Keratinocyte (primary cell): Measurements from ENCODE around the gene STK11. TPM values are rescaled to one million over a fixed set of nuclear protein-coding genes. Genes with fewer than 3 reads are reported as not detected.
A peak's percentile ranks its signal among the peaks of the same experiment; 100 is the strongest.

Source experiments
- DNase-seq: peaks from one replicate; pipeline ENCODE4 v3.0.0-alpha.2; 2011; ENCODE audit warnings: low read depth, missing footprints, low spot score
- FAIRE-seq: peaks from 2 replicates; lab custom pipeline; 2011; peaks lifted over from hg19 to GRCh38; lab: Jason Lieb, UNC
- H2AFZ ChIP-seq: 2 replicates; pipeline ENCODE4 v1.6.0; 2012; ENCODE audit warnings: low read length, control low read depth, inconsistent platforms; ENCODE audit not compliant: control insufficient read depth
- H3K27ac ChIP-seq: 2 replicates; pipeline ENCODE4 v1.5.1; 2011; ENCODE audit warnings: low read length; ENCODE audit not compliant: control insufficient read depth, insufficient read depth
- H3K27me3 ChIP-seq: 3 replicates; pipeline ENCODE4 v1.6.0; 2011; ENCODE audit warnings: low read length; ENCODE audit not compliant: control insufficient read depth, insufficient read depth; ENCODE audit errors: extremely low read depth
- H3K36me3 ChIP-seq, 2 experiments: 2 replicates in 1 of 2; 3 replicates in 1 of 2; pipeline ENCODE4 v1.5.1; 2011; ENCODE audit warnings: low read length in 2 of 2, mild to moderate bottlenecking in 1 of 2; ENCODE audit not compliant: control insufficient read depth in 2 of 2, insufficient read depth in 2 of 2; ENCODE audit errors: extremely low read depth in 1 of 2
- H3K4me1 ChIP-seq: 3 replicates; pipeline ENCODE4 v1.5.1; 2011; ENCODE audit warnings: low read length; ENCODE audit not compliant: control insufficient read depth, insufficient read depth; ENCODE audit errors: extremely low read depth
- H3K4me2 ChIP-seq: 3 replicates; pipeline ENCODE4 v1.6.0; 2011; ENCODE audit warnings: low read depth, low read length; ENCODE audit not compliant: control insufficient read depth, insufficient read depth; ENCODE audit errors: extremely low read depth
- H3K4me3 ChIP-seq, 3 experiments: fragments of 200-600 bp in 1 of 3; sonication (generic) in 1 of 3; 2 replicates in 2 of 3; 3 replicates in 1 of 3; pipeline ENCODE4 v1.5.1; 2011 to 2016; ENCODE audit warnings: low read length in 3 of 3, mild to moderate bottlenecking in 3 of 3, control low read depth in 2 of 3, inconsistent platforms in 1 of 3, low read depth in 1 of 3, mixed read lengths in 1 of 3, mixed run types in 1 of 3, moderate library complexity in 1 of 3; ENCODE audit not compliant: control insufficient read depth in 2 of 3, insufficient read depth in 2 of 3; ENCODE audit errors: extremely low read depth in 1 of 3
- H3K79me2 ChIP-seq: 2 replicates; pipeline ENCODE4 v1.6.0; 2012; ENCODE audit warnings: low read length; ENCODE audit not compliant: control insufficient read depth, insufficient read depth
- H3K9ac ChIP-seq: 3 replicates; pipeline ENCODE4 v1.6.0; 2011; ENCODE audit warnings: low read length; ENCODE audit not compliant: control insufficient read depth, insufficient read depth; ENCODE audit errors: extremely low read depth
- H3K9me1 ChIP-seq: 3 replicates; pipeline ENCODE4 v1.6.0; 2011; ENCODE audit warnings: low read length; ENCODE audit not compliant: control insufficient read depth, insufficient read depth; ENCODE audit errors: extremely low read depth
- H3K9me3 ChIP-seq: 2 replicates; pipeline ENCODE4 v1.5.1; 2012; ENCODE audit warnings: low read depth, low read length; ENCODE audit not compliant: control insufficient read depth
- H4K20me1 ChIP-seq: 3 replicates; pipeline ENCODE4 v1.6.0; 2011; ENCODE audit warnings: low read length; ENCODE audit not compliant: control insufficient read depth, insufficient read depth; ENCODE audit errors: extremely low read depth
- EZH2 ChIP-seq: IDR thresholded peaks from one replicate; pipeline ENCODE4 v1.6.1; 2012; ENCODE audit warnings: inconsistent platforms, mild to moderate bottlenecking, low read length, moderate library complexity
- dilution Hi-C: fragments of 300-500 bp; cut with MboI; formaldehyde crosslinking; loops from one replicate; pipeline ENCODE4 v1.7.0; 2020; ENCODE audit warnings: low sequenced_read_pairs; ENCODE audit not compliant: extremely low pct_ligation_motif_present
- polyA plus RNA-seq, 5 experiments: library from polyadenylated mRNA; depleted of rRNA in 3 of 5; stranded (reverse) in 3 of 5; stranded (forward) in 1 of 5; unstranded in 1 of 5; fragments of >200 nt; gene quantifications; 1 replicate in 1 of 5; 2 replicates in 3 of 5; 3 replicates in 1 of 5; pipeline versions ENCODE4 v1.2.1 to v1.2.3, GENCODE V29; 2011 to 2012; ENCODE audit warnings: missing spikeins in 2 of 5, low read depth in 1 of 5, low replicate concordance in 1 of 5
- TF ChIP-seq, protein P1 (sequence below), 3 experiments: IDR thresholded peaks in 1 of 3; conservative IDR thresholded peaks in 1 of 3; optimal IDR thresholded peaks in 1 of 3; 2 replicates in 2 of 3; 3 replicates in 1 of 3; pipeline versions ENCODE3 to v1.5.1; 2011; ENCODE audit warnings: low read length in 3 of 3, mild to moderate bottlenecking in 3 of 3, moderate library complexity in 2 of 3, control low read depth in 1 of 3, inconsistent platforms in 1 of 3; ENCODE audit not compliant: insufficient read depth in 2 of 3; ENCODE audit errors: extremely low read depth in 1 of 3

The STK11 gene
- polyA plus RNA-seq, 1 donor (not counting 4 experiments of a cell fraction or from before 2014, with no cell fraction given): 24.6 TPM

DNA sequence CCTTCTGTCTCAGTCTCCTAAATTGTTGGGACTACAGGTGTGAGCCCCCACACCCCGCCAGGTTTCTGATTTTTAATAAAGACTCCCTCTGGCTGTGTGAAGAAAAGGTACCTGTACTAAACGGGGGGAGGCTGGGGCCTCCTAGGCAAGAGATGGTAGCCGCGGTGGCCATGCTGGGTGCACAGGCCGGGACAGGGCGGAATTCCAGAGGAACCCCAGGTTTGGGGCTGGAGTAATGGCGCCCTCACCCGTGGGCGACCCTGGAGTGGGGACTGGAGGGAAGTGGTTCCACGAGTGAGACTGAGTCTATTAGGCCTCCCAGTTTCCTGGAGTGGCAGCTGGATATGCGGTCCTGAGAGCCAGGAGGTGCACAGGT is 33.8 kb downstream of the STK11 start:
- Histone ChIP-seq H3K4me3 (no peak overlapping the region), H3K4me2 (no peak overlapping the region), H3K79me2 (peaks cover 23% of the 10 kb centered on the region), H3K36me3 (peaks cover 0 to 2% of the 10 kb centered on the region in 2 experiments), H3K9me1 (no peaks in the 10 kb centered on the region), H3K4me1 (peaks cover 31% of the 10 kb centered on the region), H2AFZ (no peak overlapping the region), H3K27me3 (no peaks in the 10 kb centered on the region), H4K20me1 (no peaks in the 10 kb centered on the region), H3K9me3 (no peaks in the 10 kb centered on the region), H3K27ac (no peak overlapping the region), H3K9ac (no peak overlapping the region)
- no peak for DNase-seq
- dilution Hi-C loops: no loop called here
- TF ChIP-seq, protein P1, sequence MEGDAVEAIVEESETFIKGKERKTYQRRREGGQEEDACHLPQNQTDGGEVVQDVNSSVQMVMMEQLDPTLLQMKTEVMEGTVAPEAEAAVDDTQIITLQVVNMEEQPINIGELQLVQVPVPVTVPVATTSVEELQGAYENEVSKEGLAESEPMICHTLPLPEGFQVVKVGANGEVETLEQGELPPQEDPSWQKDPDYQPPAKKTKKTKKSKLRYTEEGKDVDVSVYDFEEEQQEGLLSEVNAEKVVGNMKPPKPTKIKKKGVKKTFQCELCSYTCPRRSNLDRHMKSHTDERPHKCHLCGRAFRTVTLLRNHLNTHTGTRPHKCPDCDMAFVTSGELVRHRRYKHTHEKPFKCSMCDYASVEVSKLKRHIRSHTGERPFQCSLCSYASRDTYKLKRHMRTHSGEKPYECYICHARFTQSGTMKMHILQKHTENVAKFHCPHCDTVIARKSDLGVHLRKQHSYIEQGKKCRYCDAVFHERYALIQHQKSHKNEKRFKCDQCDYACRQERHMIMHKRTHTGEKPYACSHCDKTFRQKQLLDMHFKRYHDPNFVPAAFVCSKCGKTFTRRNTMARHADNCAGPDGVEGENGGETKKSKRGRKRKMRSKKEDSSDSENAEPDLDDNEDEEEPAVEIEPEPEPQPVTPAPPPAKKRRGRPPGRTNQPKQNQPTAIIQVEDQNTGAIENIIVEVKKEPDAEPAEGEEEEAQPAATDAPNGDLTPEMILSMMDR (optimal IDR thresholded peaks at IDR 0.05 in 1 of 3, IDR thresholded peaks at IDR 0.05 in 1 of 3, conservative IDR thresholded peaks at IDR 0.05 in 1 of 3; ENCODE audit: extremely low read depth in 1 of 3, insufficient read depth in 2 of 3, low read length in 3 of 3): no peak
- TF ChIP-seq EZH2: no peak
- no peak for FAIRE-seq

DNA sequence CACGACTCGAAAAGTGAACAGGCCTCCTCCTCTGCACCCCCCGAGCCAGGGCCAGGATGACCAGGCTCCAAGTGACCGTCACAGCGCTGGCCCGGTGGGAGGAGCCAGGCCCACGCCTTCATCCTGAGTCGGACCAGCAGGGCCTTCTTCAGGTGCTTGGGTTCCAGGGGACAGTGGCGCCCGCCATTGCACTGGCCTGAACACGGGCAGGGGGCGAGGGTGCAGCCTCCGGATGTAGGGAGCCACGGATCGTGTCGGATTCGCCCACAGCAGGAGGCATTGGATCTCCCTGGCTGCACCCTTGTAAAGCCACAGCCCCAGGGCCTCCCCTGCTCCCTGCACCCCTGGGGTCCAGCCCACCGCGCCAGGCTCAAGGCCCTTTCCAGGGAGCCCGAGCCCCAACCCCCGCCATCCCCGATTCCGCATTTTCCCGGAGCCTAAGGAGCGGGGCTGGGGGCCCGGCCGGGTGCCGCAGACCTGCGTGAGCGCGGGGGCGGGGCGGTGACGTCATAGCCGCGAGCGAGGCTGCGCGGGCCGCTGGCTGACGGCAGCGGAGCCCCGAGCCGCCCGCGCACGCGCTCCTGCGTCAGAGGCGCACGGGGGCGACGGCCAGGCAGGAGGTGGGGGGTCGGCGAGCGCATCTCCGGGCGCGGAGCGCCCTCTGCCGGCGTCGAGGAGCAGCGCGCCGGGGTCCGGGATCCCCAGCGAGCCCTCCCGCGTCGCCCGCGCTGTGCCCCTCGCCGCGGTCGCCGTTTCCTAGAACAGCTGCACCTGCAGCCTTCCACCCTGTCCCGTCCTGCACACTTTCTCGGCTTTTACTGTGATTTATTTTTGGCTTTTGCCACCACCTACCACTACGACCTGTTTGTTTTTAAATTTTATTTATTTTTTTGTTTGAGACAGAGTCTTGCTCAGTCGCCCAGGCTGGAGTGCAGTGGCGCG is 34.5 kb downstream of the STK11 start:
- FAIRE-seq (no peak), DNase-seq (no peak)
- peak overlapping the region; percentile 77 for H2AFZ ChIP-seq

More for the DNA sequence above, 34.5 kb downstream of the STK11 start:
- Histone ChIP-seq H3K27ac (no peak overlapping the region), H3K9ac (peak overlapping the region; percentile 9), H3K9me1 (no peaks in the 10 kb centered on the region), H3K27me3 (no peaks in the 10 kb centered on the region), H3K36me3 (no peaks in the 10 kb centered on the region), H3K4me1 (peaks cover 37% of the 10 kb centered on the region), H3K4me3 (peak overlapping the region in 2 of 3 experiments; percentile 22 to 48), H3K9me3 (no peaks in the 10 kb centered on the region), H3K79me2 (peaks cover 23% of the 10 kb centered on the region), H3K4me2 (peak overlapping the region; percentile 75), H4K20me1 (no peaks in the 10 kb centered on the region)
- TF ChIP-seq EZH2: no peak
- TF ChIP-seq, protein P1 (optimal IDR thresholded peaks at IDR 0.05 in 1 of 3, IDR thresholded peaks at IDR 0.05 in 1 of 3, conservative IDR thresholded peaks at IDR 0.05 in 1 of 3; ENCODE audit: extremely low read depth in 1 of 3, insufficient read depth in 2 of 3, low read length in 3 of 3): peak; percentile 55 to 78 (median 74)
- dilution Hi-C loops: no loop called here
